Smooth muscle cell of the brain vasculature (primary cell): ENCODE results near the gene RASSF8.
"Not testable (repeated sequence)": the region's sequence is repeated elsewhere in the genome, so short reads cannot be mapped to it uniquely, and the experiment has no call there.

Experiments
- DNase-seq: peaks from one replicate; pipeline ENCODE4 v3.0.0-alpha.2; 2012; ENCODE audit warnings: low read depth, low spot score

Gene RASSF8

GRCh38 chr12:26029736-26030022 is 71.2 kb downstream of the RASSF8 start:
- no peak for DNase-seq

DNA sequence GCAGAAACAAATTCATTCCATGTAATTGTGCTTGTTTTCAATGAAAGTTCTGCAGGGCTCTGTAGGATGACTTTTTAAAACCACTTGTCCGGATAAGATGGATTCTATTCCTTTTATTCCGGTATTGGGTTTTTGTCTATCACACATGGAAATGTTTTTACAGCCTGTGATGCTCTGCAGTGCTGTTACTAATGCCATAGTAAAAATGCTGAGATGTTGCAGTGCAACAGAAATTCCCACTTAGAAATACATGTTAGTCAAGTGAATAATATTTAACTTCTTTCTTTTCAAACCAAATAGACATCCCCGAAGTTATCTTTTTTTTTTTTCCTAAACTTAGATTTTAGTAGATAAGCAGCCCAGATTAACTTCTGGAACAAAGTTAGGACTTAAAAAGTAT is 71.9 kb downstream of the RASSF8 start:
- no peak for DNase-seq

DNA sequence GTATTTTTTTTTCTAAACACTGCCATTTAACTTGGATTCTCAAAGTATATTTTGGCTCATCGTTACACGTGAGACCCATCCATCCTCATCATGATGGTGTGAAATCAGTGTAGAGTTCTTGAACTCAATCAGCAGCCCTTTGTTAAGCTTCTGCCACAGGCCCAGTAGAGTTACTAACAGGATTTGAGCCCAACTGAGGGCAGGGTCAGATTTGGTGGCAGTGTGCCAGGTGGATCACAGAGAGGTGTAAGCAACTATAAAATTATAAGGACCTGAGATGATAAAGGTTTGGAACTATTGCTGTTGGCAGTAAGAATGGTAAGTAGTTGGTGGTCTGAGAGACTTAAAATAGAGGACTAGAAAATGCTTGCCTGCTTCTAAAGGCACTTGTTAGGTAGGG is 72.8 kb downstream of the RASSF8 start:
- DNase-seq: no peak

DNA sequence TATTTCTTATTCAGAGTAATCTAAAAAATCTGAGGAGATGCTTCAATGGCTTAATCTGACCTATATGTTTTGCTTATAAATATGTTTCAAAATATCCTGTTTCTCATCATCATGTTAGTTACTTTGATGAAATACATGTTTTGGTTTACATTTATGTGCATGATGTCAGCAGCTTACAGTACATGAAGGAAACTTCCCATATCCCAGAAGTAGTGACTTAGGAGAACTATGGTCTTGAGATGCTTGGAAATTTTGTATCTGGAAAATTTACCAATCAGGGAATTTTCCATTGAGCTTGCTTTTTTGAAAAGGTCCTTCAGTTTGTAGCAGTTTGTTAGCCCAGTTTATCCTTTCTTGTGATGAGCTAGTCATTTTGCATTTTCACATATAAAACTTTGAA is 73.3 kb downstream of the RASSF8 start:
- no peak for DNase-seq

DNA sequence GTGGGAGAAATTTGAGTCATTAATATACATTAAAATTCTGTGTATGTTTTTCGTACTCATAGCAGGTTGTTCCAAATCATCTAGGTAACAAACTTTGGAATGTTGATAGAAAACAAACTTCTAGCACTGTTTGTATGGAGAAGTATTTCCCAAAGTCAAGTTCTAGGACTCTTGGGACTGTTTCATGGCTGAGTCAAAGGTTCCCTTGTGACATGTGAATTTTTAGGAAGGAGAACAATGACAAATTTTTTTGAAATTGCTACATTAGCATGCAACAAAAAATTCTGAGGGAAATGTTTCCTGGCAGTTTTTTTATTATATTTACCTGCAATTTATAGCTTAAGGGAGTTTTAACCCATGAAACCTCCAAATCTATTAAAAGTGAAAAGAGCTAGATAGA is 73.8 kb downstream of the RASSF8 start:
- DNase-seq: no peak

DNA sequence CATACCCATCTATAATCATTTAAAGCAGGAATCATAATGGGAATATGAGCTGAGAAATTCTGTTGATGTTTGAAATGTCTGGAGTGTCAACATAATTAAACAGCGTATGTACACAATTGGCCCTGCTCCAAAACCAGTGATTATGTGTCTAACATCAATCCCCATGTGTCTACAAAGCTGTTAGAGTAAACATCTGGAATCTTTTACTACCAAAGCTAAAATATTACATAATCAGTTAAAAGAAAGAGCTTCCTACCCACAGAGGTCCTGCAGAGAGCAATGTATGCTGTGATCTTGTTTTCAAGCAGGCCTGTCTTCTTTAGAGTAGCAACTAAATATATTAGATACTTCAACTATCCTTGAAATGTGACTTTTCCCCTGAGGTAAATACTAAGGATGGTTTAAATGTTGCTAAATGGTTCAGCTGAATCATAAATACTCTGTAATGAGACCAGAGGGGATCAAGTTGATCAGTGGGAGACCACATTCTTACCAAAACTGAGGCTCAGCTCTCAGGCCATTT is 74.3 kb downstream of the RASSF8 start:
- DNase-seq: no peak

- DNase-seq: no peak
Observed at GRCh38 chr12:26034371-26035142, 76.1 kb downstream of the RASSF8 start.

GRCh38 chr12:26036877-26037276 is 78.4 kb downstream of the RASSF8 start:
- no peak for DNase-seq

- DNase-seq: no peak
Observed at GRCh38 chr12:26037615-26038220, 79.2 kb downstream of the RASSF8 start.

GRCh38 chr12:26042645-26043044 is 84.2 kb downstream of the RASSF8 start:
- no peak for DNase-seq

- DNase-seq: no peak
Observed at GRCh38 chr12:26043135-26044006, 84.9 kb downstream of the RASSF8 start.

- DNase-seq: no peak
Observed at GRCh38 chr12:26044007-26044394, 85.5 kb downstream of the RASSF8 start.

DNA sequence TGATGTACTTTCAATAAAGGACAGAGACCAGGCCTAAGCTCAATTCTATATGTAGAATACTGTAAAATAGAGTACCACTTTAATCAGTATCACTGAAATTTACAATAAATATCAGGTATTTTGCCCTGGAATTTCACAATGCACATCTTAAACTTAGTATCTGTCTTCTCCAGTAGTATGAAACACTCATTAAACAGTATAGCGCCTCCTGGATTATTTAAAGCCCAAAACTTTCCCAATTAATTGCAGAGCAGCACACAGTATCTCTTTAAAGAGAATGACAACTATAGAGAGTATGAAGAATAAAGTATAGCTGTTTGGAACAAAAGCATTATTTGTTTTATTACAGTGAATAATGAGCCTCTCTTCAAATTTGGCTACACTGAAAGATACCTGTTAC is 86.1 kb downstream of the RASSF8 start:
- no peak for DNase-seq

GRCh38 chr12:26046203-26046602 is 87.7 kb downstream of the RASSF8 start:
- DNase-seq: no peak

DNA sequence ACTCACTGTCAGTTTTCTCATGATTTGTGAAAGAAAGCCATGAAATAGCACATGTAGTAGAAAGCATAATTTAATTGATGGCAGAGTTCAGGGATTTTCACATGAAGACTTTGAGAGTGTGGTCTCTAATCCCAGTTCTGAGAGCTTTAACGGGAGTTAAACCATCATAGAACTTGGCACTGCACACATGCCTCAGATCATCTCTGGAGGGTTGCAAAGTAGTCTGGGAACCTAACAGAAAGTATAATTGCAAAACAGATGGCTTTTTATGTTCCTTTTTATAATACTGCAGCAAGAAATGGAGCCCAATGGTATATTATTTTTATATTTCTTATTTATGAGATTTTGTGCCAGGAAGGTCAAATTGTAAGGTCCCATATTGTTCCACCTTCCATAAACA is 88.4 kb downstream of the RASSF8 start:
- no peak for DNase-seq

DNA sequence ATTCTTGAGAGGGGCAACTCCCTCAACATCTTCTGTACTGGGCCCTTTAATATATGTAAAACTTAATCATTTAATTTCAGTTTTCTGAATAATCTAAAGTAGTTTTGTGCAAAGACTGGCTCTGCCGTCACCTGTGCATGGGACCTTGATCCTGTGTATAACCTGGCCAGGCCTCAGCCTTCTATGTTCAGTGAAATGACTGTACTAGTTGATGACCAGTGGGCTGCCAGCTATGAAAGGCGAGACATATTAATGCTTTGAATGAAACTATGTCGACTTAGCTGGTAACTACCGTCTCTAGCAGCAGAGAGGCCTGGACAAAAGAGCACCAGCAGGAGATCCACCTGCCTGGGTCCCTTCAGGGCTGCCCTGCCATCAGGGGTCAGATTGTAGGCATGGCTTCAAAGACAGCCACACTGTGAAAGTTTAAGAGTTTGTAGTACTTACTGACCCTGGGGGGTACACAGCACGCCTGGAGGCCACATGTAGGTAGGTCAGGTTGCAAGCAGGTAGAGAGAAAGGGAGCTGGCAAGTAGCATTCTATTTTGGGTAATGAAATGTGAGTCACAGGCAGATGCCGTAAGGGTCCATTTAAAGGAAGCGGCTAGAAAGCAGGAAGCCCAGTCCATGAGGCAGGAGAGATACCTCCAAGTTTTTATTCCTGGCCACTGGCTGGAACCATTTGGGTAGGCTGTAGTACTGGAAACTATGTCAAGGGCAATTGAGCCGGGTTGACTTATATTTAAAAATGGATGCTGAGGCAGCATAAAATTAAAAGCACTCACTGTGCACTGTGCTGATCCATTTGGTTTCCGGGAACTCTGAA is 89.1 kb downstream of the RASSF8 start:
- no peak for DNase-seq

- DNase-seq: no peak
Observed at GRCh38 chr12:26052652-26053051, 94.2 kb downstream of the RASSF8 start.

DNA sequence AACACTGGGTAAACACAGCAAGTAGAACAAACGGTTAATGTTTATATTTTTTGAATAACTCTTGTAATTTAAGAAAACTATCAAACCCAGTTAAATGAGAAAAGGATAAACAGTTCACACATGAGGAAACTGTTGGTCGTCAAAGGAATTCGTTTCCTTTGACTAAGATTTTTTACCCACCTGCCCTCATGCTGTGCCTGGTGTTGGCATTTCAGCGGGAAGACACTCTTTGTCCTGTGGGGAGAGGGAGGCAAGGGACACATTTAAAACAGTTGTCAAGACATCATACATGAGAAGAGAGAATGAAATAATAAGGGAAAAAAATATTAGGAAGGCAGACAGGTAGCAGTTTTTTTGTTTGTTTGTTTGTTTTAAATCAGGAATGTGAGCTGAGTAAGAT is 95.9 kb downstream of the RASSF8 start:
- DNase-seq: no peak

DNA sequence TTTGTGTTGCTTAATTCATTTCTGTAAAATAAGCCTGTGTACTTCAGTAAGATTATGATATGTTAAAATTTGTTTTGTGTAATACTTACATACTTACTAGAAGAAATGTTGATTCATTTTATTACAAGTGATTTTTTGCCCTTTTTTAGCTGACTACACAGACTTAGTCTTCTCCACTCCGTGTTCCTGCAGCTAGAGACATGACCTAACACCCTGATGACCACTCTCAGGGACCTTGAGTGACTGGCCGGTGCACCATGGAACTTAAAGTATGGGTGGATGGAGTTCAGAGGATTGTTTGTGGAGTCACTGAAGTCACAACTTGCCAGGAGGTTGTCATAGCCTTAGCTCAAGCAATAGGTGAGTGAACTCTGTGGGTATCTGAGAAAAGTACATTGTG is 96.6 kb downstream of the RASSF8 start:
- DNase-seq: no peak

DNA sequence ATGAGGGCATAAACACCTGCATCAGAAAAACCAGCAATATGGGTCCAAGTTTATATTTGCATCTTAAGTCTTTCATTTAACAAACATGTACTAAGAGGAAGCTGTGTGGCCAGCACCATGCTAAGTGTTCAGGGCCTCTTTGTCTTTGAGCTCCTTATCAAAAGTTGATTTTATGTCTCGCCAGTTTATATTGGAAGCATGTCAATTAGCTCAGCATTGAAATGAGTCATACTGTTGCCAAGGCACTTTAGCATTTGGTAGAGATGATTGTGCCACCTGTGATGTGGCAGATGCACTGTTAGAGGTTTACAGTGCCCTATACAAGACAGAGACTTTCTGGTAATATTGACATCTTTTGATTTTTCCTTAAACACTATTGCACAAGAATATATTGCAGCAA is 97.9 kb downstream of the RASSF8 start:
- DNase-seq: no peak

DNA sequence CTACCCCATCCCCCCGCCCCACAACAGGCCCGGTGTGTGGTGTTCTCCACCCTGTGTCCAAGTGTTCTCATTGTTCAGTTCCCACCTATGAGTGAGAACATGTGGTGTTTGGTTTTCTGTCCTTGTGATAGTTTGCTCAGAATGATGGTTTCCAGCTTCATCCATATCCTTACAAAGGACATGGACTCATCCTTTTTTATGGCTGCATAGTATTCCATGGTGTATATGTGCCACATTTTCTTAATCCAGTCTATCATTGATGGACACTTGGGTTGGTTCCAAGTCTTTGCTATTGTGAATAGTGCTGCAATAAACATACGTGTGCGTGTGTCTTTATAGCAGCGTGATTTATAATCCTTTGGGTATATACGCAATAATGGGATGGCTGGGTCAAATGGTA is 98.8 kb downstream of the RASSF8 start:
- not testable (repeated sequence) for DNase-seq

DNA sequence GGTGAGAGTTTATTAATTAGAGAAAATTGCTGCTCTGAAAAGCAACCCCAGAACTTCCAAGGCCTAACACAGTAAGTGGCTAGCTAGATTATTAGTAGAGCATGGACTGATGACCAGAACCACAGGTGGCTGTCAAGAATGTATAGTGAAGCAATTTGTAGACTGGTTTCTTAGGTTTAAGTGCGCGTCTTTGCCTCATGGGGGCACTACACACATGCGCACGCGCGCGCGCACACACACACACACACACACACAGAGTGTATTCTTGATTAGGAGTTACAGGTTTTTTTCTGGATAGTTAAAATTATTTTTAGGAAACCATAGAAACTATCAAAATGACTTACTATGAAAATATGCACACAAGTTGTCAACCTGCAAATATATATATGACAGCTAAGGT is 99.8 kb downstream of the RASSF8 start:
- no peak for DNase-seq
